ENCODE data around the gene IFRD2.
"Not testable (repeated sequence)": the region's sequence is repeated elsewhere in the genome, so short reads cannot be mapped to it uniquely, and the experiment has no call there.

Gene IFRD2

GRCh38 chr3:50266017-50266416 is 26.2 kb downstream of the IFRD2 start:
- DNase-seq, result no peak

DNA sequence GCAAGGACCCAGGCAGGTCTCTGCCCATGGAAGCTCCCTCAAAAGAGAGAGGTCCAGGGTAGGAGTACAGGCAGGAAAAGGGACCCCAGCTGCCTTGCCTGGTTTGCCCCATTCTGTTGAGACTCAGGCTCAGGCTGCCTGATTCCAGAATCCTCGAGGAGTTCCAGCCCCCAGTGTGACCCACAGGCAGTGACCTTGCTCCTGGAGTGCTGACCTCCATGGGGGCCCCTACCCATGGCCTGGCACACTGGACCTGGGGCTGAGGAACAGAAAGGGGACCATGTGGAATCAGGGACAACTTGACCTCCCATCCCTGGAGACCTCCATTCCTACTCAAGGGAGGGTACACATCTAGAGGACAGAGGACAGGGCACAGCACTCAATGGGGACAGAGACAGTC is 26.7 kb downstream of the IFRD2 start:
- DNase-seq, result no peak

- DNase-seq, result no peak
Observed at GRCh38 chr3:50264964-50265485, 27.2 kb downstream of the IFRD2 start.

GRCh38 chr3:50264383-50264963 is 27.8 kb downstream of the IFRD2 start:
- DNase-seq, result no peak

DNA sequence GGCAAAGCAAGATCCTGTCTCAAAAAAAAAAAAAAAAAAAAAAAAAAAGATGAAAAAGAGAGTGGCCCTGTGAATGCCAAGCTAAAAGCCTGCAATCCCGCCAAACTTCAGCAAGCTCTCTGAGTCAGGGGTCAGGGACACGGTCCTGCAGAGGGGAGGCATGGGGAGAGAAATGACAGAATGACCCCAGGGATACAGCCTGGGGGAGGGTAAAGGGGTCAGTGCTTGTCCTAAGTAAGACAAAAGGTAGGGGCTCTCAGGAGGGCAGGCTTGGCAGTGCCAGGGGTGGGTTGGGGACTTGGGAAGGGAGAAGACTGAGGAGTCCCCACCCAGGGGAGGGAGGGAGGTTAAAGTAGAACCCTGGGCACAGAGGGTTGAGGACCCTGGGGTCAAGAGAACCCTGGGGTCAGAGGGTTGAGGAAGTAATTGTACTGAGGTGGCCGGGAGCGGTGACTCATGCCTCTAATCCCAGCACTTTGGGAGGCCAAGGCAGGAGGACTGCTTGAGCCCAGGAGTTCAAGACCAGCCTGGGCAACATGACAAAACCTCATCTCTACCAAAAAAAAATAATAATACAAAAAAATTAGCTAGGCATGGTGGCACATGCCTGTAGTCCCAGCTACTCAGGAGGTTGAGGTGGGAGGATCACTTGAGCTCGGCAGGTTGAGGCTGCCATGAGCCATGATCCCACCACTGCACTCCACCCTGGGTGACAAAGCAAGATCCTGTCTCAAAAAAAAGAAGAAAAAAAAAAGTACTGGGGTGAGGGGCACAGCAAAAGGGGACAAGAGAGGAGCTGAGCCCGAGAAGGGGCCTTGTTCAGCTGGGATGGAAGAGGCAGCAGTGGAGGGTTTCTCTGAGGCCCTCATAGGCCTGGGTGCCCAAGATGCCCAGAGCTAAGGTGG is 28.5 kb downstream of the IFRD2 start:
- DNase-seq, result no peak

DNA sequence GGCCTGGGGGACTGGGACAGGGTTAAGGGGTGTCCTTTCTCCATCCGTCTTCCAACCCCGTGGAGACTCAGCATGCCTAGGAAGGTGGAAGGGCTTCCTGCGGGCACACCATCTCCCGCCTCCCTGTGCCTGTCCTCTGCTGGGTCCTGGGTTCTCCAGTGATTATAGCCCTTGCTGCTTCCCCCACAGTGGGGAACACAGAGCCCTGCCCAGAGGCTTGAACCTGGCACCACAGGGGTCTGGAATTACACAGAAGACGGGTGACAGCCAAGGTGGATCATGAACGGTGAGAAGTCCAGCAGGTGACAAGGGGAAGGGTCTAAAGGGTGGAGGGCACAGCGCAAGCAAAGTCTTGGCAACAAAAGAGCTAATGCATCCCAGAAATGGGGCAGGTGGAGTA is 29.5 kb downstream of the IFRD2 start:
- DNase-seq, result no peak

DNA sequence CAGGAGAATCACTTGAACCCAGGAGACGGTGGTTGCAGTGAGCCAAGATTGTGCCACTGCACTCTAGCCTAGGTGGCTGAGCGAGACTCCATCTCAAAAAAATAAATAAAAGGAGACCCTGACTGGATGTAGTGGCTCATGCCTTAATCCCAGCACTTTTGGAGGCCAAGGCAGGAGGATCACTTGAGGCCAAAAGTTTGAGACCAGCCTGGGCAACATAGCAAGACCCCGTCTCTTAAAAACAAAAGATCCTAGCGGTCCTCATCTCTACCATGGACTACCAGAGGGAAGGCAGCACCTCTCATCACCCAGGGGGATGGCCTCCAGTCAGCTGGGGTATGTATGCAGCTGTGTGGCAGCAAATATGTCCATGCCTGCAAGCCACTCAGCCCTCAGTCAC is 30.0 kb downstream of the IFRD2 start:
- not testable (repeated sequence) for DNase-seq

DNA sequence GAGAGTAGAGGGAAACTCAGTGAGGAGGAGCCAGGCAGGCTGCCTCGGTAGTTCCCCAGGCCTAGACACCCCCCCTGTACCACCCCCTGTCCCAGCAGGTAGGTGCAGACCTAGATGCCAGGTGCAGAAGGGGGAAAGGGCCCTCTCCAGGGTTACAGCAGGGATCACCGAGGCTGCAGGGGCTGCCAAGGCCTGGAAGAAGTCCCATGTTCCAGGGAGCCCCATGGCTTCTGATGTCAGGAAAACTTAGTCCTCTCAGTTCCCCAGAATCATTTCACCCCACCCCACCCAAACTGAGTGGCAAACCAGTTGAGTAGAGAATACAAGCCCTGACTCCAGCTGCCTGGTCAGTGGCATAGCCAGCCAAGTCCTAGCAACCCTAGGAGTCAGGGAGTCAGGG is 30.7 kb downstream of the IFRD2 start:
- DNase-seq, result no peak

DNA sequence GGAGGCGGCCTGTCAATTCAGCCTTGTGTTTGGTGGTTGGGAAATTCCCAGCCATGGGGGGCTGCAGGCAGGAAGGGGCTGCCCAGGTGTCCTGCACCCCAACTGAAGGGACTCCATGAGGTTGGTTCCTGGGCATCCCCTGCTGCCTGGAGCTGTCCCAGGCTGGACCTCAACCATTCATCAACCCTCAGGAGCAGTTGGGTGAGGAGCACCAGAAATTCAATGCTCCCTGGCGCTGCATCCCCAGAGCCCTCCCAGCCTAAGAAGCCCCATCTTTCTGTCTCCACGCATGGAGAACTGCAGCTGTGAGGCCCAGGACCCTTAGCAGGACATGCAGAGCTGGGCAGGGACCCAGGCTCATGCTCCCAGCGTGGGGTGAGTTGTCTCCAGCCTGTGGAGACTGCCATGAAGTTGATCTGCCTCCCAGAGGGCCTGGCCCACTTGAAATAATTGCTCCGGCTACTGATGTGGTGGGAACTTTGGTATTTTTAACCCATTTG is 31.2 kb downstream of the IFRD2 start:
- no peak for DNase-seq

DNA sequence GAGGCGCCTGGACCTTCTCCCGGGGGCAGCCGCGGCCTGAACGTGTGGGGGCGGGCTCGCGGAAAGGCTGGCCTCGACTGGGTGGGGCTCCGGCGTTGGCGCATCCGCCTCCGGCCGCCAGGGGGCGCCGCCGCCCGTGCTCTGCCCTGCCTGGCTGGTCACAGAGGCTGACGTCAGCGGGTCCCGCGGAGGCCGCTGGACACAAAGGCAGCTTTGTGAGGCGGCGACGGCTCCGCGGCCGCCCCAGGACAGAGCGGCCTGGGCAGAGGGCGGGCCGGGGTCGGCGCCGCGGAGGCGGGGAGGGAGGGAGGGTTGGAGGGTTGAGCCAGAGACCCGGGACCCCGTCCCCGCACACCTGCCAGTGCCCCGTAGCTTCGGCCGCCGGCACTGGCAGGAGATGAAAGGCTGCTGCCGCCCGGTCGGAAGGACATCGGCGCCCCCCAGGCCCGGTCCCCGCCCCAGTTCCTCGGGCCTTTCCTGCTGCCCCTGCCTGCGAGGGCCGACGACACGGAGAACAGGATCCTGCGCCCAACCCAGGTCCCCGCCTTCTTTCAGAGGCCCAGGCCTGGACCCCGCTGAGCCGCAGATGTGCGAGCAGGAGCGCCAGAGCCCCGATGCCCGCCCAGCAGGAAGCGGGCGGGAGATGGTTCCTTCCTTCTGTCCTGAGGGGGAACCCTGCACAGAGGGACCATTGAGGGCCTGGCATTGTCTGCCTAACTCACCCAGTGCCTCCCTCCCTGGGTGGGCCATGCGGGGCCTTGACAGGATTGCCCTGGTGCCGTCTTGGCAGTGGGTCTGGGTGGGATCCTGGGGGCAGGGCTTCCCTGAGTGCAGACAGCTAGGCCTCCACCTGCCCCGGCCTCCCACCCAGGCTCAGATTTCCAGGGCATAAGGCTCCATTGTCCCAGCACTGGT is 31.9 kb downstream of the IFRD2 start:
- peak; percentile 42 for DNase-seq

DNA sequence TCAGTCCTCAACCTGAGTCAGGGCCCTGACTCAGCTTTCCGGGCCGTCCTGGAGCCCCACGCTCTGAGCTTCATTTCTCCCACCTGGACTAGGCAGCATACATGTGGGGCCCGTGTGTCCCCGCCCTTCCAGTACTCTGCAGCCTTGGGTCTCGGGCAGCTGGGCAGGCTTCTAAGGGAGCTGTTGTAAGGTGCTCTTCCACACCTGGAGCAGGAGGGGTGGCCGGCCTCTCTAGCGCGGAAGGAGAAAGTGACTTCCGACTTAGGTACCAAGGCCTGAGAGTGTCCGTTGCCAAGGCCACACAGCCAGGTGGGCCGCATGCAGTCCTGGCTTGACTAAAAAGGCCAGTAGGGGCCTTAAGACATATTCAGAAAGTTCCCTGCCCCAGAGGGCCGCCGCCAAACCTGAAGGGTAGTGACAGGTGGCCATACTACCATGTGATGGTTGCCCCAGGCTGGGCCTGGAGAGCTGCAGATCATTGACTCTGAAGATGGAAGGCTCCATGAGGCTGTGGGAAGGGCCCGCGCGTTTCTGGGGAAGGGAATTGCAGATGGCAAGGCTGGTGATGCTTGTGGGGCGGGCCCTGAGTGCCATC is 32.7 kb downstream of the IFRD2 start:
- DNase-seq, result no peak

GRCh38 chr3:50258979-50259378 is 33.2 kb downstream of the IFRD2 start:
- no peak for DNase-seq

GRCh38 chr3:50258029-50258680 is 34.1 kb downstream of the IFRD2 start:
- DNase-seq, result no peak

- DNase-seq, result no peak
Observed at GRCh38 chr3:50256978-50257890, 35.0 kb downstream of the IFRD2 start.

- no peak for DNase-seq
Observed at GRCh38 chr3:50255251-50255615, 37.0 kb downstream of the IFRD2 start.

GRCh38 chr3:50254577-50255250 is 37.5 kb downstream of the IFRD2 start:
- no peak for DNase-seq

- no peak for DNase-seq
Observed at GRCh38 chr3:50251220-50251619, 41.0 kb downstream of the IFRD2 start.

GRCh38 chr3:50250514-50250913 is 41.7 kb downstream of the IFRD2 start:
- DNase-seq, result no peak

DNA sequence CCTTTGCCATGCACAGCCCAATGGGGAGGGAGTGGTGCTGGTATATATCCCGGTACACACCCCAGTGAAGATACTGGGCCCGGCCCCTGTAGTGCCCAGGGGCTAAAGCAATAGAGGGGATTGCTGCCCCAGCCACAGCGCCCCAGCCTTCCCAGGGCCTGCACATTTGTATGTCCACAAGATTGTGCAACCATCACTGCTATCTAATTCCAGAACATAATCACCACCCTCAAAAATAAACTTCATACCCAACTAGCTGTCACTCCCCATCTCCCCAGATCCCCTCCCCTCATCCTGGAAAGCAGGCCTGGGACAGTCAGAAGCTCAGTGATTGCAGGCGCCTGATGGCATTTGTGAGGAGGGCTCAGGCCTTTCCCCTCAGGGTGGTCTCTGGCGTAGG is 42.8 kb downstream of the IFRD2 start:
- no peak for DNase-seq

GRCh38 chr3:50248387-50248786 is 43.8 kb downstream of the IFRD2 start:
- DNase-seq, result no peak

Data from GF-D8 (cell line).